ENCODE data around the gene KDELR3. TPM values are rescaled to one million over a fixed set of nuclear protein-coding genes. Genes with fewer than 3 reads are reported as not detected.
"Not testable (repeated sequence)": the region's sequence is repeated elsewhere in the genome, so short reads cannot be mapped to it uniquely, and the experiment has no call there.

The KDELR3 gene
- total RNA-seq, 1 donor from 2014 or later: 28.9 TPM

GRCh38 chr22:38455530-38456271, 12.2 kb upstream of the KDELR3 start:
- DNase-seq (ENCODE audit: low read depth): no peak

- no peak for DNase-seq (ENCODE audit: low read depth)
Measured at GRCh38 chr22:38456272-38456835, 11.5 kb upstream of the KDELR3 start.

DNA sequence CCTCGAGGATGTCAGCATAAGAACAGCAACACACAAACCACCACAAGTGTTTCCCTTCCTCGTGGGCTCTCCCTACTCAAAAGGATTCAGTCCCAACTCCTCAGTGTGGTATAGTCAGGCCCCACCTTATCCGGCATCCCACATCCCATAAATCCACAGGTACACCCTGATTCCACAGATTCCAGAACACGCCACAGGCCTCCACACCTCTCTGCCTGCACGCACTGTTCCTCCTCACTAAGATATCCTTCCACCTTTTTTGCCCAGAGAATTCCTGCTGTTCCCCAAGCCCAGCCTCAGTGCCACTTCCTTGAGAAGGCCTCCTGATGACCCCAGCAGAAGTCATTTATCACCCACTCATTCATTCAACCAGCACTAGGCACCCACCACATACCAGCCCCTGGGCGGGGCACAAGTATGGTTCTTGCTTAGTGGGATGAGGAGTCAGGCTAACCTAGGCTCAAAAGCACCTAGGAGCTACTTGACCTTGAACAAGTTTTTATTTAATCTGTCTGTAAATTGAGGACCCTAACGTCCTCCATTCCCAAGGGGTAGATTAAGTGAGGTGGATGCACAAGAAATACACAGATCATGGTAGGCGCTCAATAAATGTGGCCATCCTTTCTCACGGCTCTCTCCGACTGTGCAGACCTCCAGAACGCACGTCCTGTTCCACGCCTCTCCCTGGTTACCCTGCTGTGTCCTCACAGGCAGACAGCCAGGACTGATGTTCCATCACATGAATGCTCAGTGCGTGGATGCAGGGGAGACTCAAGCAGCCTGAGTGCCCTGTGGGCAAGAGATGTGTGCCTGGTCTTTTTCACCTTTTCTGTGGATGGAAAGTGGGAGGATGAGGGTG, 10.8 kb upstream of the KDELR3 start:
- no peak for DNase-seq (ENCODE audit: low read depth)

DNA sequence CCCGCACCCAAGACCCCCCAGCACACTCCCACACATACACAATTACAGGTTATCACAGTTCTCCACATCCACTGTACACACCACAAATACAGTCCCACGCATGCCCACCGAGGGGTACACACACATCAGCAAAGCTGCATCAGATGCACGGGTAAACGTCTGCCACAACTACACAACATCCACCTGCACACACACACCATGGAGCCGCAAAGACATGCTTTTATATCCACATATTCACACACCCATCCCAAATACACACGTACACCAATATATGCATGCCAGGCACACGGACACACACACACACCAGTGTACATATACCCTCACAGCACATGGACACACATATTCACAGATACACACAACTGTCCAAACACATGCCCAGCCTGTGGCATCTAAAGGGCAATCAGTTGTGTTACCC, 7.5 kb upstream of the KDELR3 start:
- no peak for DNase-seq (ENCODE audit: low read depth)

DNA sequence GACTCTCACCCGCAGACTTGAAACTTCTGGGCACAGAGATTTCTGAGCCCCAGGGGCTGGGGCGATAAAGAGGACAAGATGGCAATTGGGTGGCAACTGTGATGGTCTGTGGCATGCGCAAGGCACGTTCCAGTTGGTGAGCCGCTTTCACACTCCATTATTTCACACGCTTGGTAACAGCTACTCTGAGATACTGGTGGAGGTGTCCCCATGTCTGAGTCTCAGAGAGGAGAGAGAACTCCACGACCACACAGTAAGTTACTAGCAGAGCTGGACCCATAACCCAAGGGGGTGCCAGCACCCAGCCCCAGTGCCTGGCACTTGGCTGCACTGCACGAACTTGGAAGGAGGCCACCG, 6.9 kb upstream of the KDELR3 start:
- DNase-seq (ENCODE audit: low read depth): peak; percentile 38

GRCh38 chr22:38461414-38462081, 6.3 kb upstream of the KDELR3 start:
- peak; percentile 96 for DNase-seq (ENCODE audit: low read depth)

DNA sequence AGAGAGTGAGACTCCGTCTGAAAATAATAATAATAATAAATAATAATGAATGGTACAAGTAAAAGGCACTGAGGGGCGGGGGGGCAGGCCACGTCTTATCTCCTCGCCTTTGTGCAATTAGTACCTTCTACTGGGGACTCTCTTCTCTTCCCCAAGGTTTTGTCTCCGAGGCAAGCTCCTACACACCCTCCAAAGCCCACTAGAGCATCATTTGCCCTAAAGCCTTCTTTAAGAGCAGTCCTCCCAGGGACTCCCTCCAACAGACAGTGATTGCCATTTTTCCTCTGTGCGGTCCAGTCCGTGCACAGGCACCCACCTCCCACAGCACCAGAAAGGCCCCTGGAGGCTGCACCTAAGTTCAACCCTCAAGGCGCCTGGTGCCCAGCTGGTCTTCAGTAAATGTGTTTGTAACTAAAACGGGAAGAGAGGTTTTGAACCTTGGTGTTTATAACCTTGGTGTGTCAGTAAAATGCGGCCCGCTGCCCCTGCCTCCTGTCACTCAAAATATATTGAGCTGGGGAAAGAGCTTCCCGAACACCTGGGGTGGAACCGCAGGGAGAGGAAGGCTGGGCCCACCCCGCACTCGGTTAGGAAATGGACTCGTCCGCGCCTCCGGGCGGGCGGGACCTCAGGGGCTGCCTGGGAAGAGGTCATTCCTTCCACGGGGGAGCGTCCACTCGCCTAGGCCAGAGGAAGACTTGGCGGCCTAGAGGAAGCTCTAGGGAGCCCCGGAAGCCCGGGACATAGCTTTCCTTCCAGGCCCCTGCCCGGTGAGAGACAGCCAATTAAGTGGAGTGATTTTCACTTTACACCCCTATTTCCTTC, 4.7 kb upstream of the KDELR3 start:
- no peak for DNase-seq (ENCODE audit: low read depth)

- no peak for DNase-seq (ENCODE audit: low read depth)
Measured at GRCh38 chr22:38464992-38465672, 2.8 kb upstream of the KDELR3 start.

- no peak for DNase-seq (ENCODE audit: low read depth)
Measured at GRCh38 chr22:38465673-38466490, 2.0 kb upstream of the KDELR3 start.

DNA sequence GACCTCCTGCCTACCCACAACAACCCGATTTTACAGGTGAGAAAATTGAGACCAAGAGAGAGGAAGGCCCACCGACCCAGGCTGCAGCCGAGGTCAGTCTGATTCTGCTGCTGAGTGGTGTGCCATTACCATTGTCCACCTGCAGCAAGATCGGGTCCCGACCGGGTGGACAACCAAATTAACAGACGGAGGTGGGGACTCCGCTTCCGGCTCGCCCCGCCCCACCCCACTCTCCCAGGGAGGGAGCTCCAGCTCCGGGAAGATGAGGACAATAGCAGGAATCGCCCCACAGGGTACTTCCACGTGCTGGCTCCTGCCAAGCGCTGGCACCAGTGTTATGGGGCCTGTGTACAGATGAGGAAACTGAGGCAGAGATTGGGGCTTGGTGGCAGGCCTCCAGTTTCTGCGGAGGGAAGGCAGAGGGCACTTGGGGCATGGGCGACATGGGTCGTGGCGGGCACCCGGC, 425 bp upstream of the KDELR3 start:
- no peak for DNase-seq (ENCODE audit: low read depth)

- no peak for DNase-seq (ENCODE audit: low read depth)
Measured at GRCh38 chr22:38468443-38469305, 778 bp downstream of the KDELR3 start.

DNA sequence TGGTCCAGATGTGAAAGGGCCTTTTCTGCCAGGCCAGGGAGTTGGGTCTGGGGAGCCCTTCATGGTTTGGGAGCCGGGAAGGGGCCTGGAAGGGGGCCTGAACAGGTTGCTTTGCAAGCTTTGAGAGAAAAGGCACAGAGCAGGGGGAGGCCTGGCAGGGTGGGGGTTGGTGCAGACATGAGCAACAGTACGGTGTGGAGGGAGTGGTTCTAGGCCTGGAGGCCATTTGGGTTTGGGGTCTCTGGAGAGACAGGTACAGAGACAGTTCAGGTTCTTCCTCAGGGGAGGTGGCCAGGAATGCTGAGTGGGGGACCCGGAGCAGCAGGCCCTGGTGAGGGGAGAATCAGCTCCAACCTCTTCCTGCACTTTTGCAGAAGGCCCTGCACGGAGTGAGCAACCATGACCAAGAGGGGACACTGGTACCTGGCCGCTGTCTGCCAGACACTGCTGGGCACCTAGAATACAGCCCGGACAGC, 1.4 kb downstream of the KDELR3 start:
- DNase-seq (ENCODE audit: low read depth): no peak

DNA sequence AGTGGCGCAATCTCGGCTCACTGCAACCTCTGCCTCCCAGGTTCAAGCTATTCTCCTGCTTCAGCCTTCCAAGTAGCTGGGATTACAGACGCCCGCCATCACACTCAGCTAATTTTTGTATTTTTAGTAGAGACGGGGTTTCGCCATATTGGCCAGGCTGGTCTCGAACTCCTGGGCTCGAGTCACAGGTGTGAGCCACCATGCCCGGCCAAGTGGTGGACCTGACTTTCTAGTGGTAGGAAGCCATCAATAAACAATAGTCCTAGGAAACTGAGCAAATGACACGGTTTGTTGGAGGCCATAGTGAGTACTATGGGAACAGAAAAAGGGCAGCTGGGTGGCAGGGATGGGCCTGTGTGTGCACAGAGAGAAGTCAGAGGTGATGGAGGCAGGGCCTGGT, 2.3 kb downstream of the KDELR3 start:
- not testable (repeated sequence) for DNase-seq (ENCODE audit: low read depth)

- no peak for DNase-seq (ENCODE audit: low read depth)
Measured at GRCh38 chr22:38471237-38471636, 3.3 kb downstream of the KDELR3 start.

GRCh38 chr22:38474003-38474607, 6.2 kb downstream of the KDELR3 start:
- DNase-seq (ENCODE audit: low read depth): no peak

DNA sequence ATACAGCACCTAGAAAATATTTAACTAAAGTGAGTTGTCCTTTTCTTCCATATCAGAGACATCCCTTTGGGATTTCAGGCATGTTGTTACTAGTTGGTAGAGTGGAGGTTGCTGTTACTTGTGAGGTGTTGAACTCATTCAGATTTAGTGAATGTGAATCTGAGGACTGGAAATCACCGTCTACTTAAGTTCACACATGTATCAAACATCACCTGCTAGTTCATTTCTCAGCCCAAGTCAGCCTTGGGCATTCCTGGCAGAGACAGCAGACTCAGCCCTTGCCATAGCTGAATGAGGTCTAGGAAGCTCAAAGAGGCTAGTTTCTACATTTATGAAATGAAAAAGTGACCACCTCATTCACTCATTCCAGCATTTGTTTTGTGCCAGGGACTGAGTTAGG, 9.7 kb downstream of the KDELR3 start:
- no peak for DNase-seq (ENCODE audit: low read depth)

GRCh38 chr22:38479096-38479837, 11.4 kb downstream of the KDELR3 start:
- no peak for DNase-seq (ENCODE audit: low read depth)

Data from myocyte (in vitro differentiated cells).